Adrenal gland (tissue), 5 donors: Measurements from ENCODE around the gene NOL4L.

Source experiments
- CTCF ChIP-seq, 6 experiments: fragments of 450-650 bp in 4 of 6; fragments of 200-600 bp in 2 of 6; sonication (generic) in 1 of 6; IDR thresholded peaks; 1 replicate in 5 of 6; 2 replicates in 1 of 6; pipeline versions ENCODE4 v1.5.1 to v1.8.0; 2016 to 2021; ENCODE audit warnings: antibody characterized with exemption in 6 of 6, mild to moderate bottlenecking in 2 of 6, moderate library complexity in 1 of 6
- POLR2A ChIP-seq, 2 donors: fragments of 450-650 bp; IDR thresholded peaks; one replicate each; pipeline ENCODE4 v1.6.1; 2017; ENCODE audit warnings: antibody characterized with exemption in 2 of 2, mild to moderate bottlenecking in 2 of 2, moderate library complexity in 1 of 2
- donor health status: DM: no; HTN: no; CAD: no.

- TF ChIP-seq POLR2A (IDR thresholded peaks at IDR 0.05), result no peak
- no peak for TF ChIP-seq CTCF (IDR thresholded peaks at IDR 0.05)
These were observed 187.5 kb downstream of the NOL4L start for GRCh38 chr20:32397567-32398084.
